HG03558 (cell line): Measurements from ENCODE around the gene COL5A1.
"Not testable (repeated sequence)": the region's sequence is repeated elsewhere in the genome, so short reads cannot be mapped to it uniquely, and the experiment has no call there.

Experiments
- ATAC-seq: cut with Tn5 transposase; IDR thresholded peaks from one replicate; pipeline ENCODE4 v1.9.1; 2021; ENCODE audit warnings: moderate number of reproducible peaks; ENCODE audit not compliant: unreplicated experiment; ENCODE audit errors: extremely low read depth

The COL5A1 gene

DNA sequence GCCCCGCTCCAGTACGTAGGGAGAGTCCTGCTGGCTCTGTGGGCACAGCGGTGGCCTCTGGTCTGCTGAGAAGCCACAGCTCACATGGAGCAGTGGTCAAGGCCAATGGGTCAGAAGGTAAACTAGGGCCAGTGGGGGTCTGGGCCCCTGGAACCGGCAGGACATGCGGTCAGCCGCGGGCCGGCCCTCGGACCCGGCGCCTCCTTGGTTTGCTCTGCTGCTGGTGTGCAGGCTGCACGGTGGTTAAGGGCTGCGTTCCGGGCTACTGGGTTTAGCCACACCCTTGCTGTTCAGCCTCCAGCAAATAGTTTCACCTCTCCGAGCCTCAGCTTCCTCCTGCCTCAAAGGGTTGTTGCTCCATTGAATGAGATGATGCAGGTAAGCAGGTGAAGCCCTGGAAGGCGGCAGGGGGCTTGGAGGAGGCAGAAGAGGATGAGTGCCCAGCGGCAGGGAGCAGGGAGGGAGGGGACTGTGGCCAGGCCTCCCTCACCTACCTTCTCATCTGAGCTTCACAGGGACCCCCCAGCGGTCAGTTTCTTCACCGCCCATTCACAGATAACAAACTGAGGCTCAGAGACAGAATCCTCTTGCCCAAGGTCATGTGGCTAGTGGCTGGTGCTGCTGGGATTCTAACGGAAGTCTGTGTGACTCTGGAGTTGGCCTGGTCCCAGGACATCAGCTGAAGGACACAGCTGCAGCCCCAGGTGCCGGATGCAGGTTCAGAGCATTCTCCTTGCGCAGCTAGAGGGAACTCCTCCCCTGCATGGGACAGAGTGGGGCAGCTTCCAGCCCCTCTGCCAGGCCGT lies 3.7 kb upstream of the COL5A1 start:
- ATAC-seq: no peak

DNA sequence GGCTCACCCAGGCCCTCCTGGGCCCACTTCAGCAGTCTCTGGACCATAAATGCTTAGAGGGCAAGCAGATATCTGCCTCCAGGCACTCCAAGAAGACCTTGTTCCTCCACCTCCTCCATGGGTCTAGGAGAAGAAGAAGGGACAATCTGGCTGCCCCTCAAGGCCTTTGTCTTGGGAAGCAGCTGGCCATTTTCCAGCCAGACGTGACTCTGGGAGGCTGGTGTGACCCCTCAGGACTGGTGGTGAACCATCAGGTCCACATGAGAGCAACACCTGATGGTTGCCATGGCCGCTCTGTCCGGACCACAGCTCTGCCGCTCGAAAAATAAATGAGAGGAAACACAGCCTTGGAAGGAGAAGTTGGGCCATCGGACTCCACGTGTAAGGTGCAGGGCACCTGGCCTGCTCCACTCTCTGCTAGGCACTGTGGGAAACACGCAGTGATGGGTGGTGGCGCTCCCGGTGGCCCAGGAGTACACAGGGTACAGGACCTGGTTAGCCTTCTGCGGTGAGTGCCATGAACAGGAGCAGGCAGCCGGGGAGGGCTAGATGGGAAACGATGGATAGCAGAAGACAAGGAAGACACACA lies 3.0 kb upstream of the COL5A1 start:
- no peak for ATAC-seq

DNA sequence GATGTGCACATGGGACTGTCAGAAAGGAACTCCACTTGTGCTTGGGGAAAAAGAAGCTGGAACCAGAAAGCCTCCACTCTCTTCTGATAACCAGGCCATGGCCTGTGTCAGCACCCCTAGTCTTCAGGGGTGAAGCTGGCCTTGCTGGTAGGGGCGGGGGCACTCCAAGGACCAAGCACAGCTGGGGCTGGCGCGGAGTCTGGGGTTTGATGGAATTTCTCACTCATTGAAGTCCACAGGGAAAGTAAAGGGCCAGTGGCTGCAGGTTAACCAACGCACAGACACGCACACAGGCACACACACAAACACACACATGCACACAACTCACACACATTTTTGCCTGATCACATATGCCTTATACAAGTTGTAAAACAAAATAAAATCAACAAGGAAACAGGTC lies 1.6 kb upstream of the COL5A1 start:
- no peak for ATAC-seq

DNA sequence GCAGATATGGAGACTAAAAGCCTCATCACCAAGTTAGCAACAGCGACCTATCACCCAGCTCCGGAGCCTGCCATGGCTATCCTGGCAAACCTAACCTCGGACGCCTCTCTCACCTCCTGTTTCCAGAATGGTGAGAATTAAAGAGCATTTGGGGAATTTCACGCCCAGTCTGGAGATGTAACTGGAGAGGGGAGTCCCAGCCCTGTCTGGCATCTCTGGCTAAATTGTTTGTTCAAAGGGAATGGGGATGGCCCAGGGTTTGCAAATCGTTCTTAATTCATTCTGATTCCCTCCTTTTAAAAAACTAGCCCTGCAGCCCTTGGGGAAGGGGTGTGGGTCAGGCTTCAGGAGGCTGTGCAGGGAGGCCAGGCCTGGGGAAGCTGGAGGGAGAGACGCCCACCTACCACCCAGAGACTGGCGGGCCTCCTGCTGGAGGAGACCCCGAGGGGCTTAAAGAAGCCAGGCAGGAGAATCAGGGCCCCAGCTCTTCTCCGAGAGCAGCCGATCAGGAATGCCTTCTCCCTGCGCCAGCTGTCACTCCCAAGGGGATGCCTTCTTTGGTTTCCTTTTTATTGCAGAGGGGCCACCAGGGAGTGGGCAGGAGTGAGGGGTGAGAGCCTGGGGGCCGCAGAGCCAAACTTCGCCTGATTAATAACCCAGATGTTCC lies 964 bp upstream of the COL5A1 start:
- ATAC-seq: no peak

DNA sequence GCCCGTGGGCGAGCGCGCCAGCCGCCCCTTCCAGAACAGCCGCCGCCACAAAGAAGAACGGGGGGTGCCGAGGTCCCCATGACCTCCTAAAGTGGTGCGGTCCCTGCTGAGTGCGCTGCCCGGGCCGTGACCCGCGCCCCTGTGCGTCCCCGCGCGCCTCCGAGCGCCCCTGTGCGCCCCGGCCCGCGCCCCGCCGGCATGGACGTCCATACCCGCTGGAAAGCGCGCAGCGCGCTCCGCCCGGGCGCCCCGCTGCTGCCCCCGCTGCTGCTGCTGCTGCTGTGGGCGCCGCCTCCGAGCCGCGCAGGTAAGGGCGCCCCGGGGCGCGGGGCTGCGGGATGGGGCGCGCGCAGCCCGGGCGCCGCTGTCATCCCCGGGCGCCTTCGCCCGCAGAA lies 384 bp downstream of the COL5A1 start:
- ATAC-seq: no peak

DNA sequence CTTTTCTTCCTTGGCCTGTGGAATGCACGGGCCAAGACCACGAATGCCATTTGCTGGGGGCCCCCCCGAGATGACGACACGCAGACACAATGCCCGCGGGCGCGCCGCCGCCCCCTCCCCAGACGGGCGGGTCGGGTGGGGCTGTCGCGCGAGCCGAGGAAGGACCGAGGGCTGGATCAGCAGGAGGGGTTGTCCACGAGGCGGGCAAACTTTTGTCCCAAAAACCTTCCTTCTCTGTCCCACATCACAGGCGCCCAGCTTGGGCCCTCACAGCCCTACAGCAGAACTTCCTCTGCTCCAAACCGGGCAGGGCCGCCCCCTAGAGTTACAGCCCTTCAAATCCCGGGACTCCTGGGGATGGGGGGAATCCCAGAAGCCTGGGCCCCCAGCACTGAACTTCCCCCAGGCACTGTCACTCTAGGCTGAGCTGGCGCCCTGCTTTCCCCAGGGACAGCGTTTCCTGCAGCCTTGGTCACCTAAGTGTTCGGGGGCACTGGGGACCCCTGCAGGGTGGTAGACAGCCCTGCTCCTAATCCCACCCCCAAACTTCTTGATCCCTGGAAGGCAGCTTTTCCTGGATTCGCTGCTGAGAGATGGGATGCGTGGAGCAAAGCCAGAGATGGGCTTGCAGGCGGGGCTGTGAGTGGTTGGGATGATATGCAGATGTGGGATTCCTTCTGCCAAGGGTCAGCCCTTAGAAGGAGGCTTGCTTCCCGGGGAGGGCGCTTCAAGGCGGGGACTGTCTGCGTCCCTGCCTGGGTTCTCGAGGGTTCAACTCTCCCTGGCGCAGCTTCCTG lies 980 bp downstream of the COL5A1 start:
- ATAC-seq: no peak

DNA sequence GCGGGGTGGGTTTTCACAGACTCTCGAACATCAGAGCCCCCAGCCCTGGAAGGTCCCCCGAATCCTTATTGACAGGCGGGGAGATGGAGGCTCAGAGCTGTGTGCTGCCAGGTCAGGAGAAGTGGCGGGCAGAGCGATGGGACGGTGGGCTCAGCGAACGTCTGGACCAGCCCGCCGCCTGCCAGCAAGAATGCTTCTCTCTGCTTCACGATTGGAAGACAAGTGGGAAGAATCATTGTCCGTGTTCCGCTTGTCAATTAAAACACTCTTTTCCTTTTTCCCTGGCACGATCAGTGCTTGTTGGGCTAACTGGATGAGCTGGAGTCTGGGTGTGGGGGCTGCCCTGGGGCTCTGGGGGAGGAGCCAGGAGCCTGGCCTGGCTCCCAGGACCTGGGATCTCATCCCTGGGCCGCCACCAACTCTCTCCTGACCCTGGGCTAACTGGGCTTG lies 1.6 kb downstream of the COL5A1 start:
- ATAC-seq: no peak

DNA sequence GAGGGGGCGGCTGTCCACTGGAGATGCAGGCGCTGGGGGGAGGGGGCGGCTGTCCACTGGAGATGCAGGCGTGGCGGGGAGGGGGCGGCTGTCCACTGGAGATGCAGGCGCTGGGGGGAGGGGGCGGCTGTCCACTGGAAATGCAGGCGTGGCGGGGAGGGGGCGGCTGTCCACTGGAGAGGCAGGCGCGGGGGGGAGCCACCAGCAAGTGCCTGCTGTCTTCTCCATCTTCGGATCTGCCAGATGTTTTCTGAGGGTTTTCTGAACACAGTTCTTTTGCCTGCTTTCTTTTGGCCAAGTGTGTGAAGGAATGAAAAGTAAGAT lies 2.8 kb downstream of the COL5A1 start:
- not testable (repeated sequence) for ATAC-seq

DNA sequence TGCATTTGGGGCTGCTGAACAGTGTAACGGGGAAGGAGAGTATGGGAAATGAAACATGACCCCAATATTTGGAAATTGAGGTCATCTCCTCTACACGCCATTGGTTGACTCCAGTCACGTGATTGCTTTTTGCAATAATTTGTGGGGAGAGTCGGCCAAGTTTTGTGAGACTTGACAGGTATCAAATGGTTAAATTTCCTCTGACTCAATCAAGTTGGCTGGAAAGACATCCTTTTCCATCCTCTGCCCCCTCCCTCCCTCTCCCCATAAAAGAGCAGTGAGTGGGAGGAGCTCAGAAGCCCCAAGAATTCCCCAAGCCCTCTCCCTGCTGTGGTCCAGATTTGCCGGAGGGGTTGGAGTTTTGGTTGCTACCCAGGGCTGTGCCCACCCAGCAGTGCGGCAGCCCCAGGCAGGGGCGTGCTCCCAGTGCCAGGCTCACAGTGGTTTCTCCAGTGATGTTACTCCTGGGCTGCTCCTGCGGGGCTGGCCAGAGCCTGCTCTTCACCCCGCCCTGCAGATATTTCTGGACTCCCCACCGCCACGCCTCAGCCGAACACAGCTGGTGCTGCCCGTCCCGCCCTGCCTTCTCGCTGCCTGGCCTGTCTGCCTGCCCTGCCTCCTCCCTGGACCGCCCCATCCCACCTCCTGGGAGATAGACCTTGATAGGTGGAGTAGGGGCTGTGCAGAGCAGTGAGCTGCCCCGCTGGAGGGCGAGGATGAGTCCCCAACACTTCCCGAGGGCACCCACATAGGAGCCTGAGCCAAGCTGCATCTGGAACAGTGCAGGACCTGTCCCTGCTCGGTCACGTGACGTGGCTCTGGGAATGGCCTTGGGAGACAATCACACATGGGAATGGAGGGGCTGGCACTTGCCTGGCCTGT lies 3.4 kb downstream of the COL5A1 start:
- ATAC-seq: no peak

DNA sequence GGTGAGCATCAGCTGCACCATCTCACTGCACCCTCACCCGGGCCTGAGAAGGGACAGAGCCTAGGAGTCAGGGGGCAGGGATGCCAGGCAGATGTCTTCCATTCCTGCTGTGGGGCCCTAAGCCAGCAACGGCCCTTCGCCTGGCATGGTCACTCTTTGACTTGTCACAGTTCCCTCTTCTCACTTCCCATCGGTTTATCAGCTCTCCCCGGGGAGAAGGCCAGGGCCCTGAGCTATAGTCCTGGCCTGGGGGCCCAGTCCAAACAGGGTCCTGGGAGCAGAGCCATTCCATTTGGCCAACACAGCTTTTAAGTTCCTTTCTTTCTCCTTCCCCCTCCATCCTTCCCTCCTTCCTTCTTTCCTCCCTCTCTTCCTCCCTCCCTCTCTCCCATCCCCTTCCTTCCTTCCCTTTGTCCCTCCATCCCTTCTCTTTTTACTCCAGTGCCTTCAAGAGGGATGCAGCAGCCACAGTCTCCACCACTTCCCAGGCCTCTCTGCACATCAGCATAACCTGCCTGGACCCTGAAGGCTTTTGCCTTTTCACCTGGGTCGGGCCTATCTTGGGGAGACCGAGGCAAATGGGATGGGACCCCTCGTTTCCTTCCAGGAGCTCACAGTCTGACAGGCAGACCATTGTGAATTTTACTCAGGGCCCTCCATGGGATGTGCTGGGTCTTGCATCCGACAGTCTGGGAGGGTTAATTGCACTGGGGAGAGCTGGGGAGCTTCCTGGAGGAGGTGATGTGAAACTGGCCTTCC lies 4.2 kb downstream of the COL5A1 start:
- no peak for ATAC-seq

DNA sequence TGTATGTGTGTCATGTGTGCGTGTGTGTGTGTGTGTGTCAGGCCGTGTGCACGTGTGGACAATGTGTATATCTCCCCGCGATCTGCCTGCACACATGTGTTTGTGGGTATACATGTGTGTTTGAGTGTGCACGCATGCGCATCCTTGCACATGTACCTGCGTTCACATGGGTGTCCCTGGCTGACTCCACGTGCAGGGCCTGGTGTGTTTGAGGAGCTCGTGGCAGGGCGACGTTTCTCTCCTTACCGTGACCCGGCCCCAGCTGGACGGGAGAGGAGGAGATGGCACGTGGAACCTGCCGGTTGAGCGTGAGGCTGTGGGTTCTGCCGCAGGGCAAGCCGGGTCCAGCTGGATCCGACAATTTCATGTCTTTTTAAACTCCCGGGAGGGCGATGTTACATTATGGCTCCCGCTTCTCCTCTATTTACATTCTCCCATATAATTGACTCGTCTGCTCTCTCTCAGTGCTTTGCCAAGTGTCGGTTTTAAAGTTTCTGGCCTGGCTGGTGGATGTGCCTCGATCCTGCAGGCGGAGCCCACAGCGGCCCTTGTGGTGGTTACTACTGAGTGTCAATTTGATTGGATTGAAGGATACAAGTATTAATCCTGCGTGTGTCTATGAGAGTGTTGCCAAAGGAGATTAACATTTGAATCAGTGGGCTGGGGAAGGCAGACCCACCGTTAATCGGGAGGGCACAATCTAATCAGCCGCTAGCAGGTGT lies 5.9 kb downstream of the COL5A1 start:
- no peak for ATAC-seq

DNA sequence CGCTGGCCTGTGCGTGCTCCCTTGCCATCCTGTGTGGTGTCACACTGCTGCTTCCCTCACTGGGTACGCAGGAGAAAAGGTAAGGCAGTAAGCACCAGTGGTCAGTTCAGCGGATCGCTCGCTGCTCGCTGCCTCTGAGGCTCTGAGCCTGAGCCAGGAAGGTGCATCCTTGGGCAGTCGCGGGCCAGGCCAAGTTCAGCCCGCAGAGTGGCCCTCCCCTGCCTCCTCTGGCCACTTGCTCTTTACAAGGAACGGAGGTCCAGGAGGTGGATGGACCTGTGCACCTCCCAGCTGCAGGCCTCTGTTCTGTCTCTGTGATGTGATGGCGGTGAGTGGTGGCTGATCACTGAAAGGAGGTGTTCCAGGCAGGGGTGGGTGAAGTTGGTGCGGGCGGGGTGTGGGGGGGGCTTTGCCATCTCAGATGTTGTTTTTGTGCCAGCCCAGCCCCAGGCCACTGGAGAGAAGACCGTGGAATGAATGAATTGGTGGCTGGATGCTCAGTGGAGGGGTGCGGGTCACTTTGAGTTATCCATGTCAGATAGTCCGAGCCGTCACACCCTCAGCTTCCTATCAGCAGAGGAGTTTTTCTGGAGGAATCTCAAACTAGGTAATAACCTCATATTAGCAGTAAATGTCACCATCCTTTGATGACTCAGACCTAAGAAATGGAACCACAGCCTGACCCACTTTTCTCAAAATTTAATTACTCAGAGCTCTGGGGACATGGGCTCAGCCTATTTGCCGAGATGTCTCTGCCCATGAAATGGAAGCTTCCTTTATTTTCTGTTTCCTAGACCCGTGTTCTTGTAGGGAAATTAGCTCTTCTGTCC lies 7.3 kb downstream of the COL5A1 start:
- ATAC-seq: no peak

DNA sequence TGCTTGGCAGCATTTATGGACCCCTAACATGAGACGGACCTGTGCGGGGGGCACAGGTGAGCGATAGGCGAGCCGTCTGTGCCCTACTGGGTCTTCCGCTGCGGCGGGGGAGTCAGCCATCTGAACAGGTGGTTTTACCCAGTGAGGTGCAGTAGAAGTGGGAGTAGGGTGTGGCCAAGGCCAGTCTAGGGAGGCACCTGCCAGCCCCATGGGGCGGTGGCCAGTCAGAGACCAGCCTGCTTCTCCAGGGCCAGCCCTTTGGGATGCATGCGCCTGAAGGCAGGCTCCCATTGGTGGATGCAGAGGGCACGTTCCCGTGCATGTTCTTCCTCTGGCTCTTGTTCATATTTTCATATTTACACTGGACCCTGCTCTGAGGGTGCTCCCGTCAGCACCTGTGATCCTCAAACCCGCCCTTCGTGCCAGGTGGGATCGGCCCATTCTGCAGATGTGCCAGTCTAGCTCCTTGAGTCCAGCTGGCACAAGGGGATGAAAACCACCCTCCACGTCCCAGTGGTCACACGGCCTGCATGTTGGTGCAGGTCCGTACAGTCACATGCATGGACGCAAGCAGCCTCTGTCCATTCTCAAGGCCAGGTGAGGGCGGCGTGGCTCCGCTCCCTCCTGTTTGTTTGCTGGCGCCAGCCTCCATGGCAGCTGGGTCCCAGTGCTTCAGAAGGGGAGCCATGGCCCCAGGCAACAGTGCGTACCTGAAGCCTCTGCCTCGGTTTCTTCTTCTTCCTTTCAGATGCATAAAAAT lies 9.0 kb downstream of the COL5A1 start:
- no peak for ATAC-seq

DNA sequence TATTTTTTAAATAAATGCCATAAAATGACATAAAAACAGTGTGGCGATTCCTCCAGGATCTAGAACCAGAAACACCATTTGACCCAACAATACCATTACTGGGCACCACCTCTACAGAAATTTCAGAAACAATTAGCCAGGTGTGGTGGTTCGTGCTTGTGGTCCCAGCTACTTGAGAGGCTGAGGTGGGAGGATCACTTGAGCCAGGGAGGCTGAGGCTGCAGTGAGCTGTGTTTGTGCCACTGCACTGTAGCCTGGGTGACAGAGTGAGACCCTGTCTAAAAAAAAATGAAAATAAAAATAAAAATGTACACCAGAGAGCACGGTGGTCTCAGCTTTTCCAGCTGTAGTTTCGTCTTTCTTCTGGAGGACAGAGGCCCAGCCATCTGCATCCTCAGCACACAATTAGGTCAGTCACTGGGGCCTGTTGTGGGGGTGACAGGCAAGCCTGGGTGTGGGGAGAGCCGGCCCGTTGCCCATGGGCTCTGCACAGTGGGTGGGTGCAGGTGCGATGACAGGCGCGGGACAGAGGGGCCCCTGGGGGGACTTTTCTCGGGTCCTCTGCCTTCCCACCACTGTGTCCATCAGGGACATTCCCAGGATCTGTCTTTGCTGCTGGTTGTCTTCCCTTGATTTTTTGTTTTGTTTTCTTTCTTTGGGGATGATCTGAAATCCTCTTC lies 9.8 kb downstream of the COL5A1 start:
- no peak for ATAC-seq

DNA sequence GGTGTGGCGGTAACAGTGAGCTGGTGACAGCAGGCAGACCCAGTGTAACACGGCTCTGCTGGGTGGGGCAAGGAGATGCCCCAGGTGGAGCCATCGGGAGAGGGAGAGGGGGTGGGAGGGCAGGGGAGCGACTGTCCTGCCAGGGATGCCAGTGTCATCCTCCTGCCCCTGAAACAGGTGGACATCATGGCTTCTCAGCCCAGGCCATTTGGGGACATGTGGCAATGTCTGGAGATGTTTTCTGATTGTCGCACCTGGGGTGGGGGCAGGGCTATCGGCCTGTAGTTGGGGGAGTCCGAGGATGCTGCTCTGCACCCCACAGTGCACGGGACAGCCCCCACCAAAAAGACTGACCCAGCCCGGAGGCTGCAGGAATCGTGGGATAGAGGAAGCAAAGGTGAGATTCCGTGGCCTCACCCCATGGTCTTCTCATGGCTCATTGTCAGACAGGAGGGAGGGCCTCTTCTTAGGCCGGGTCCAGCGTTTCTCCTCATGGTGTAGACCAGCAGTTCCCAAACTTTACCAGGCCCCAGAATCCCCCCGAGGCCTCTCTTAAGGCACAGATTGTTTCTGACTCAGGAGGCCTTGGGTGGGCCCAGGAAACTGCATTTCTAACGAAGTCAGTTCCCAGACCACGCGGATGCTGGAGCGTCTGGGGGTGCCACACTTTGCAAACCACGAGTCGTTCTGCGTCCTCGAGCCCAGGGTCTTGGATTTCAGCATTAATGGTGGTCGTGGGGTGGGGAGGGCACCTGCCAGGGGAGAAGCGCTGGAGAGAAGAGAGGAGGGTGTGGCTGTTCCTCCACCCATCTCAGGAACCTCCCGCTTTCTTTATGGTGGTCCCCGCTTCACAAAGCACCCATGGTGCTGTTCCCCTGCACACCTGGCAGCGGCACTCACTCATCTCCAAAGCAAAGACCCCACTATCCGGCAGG lies 11.0 kb downstream of the COL5A1 start:
- no peak for ATAC-seq
